HepG2 (cell line): ENCODE measurements around the gene GNG7. TPM values are rescaled to one million over a fixed set of nuclear protein-coding genes. Genes with fewer than 3 reads are reported as not detected.

ENCODE experiments used
- ARHGAP35 ChIP-seq: sonication (generic); formaldehyde crosslinking; IDR thresholded peaks from 2 replicates; pipeline ENCODE4 v1.9.0; 2022; ENCODE audit warnings: mild to moderate bottlenecking, inconsistent platforms, moderate library complexity, missing genetic modification reagents, borderline replicate concordance
- CCDC6 ChIP-seq: sonication (generic); formaldehyde crosslinking; IDR thresholded peaks from 2 replicates; pipeline ENCODE4 v1.8.1; 2022; ENCODE audit warnings: mild to moderate bottlenecking, missing genetic modification reagents, moderate library complexity
- DNMT1 ChIP-seq: sonication (generic); formaldehyde crosslinking; IDR thresholded peaks from 2 replicates; pipeline ENCODE4 v1.5.1; 2020; ENCODE audit warnings: mild to moderate bottlenecking, missing genetic modification reagents
- FOXJ3 ChIP-seq: sonication (generic); formaldehyde crosslinking; IDR thresholded peaks from 2 replicates; pipeline ENCODE4 v1.4.0; 2020; ENCODE audit warnings: missing genetic modification reagents, mild to moderate bottlenecking, borderline replicate concordance
- GATA4 ChIP-seq: sonication (generic); IDR thresholded peaks from 2 replicates; pipeline ENCODE4 v1.6.1; 2016; ENCODE audit warnings: antibody characterized with exemption, low read depth, borderline replicate concordance
- KDM1A ChIP-seq: IDR thresholded peaks from 2 replicates; pipeline ENCODE4 v1.6.1; 2016; ENCODE audit warnings: missing compliant biosample characterization
- MIER2 ChIP-seq: IDR thresholded peaks from 2 replicates; pipeline ENCODE4 v1.6.1; 2016; ENCODE audit warnings: missing biosample characterization, missing genetic modification reagents
- NBN ChIP-seq: fragments of 450-650 bp; conservative IDR thresholded peaks from 2 replicates; pipeline ENCODE4 v1.6.1; 2017
- NRL ChIP-seq: sonication (generic); formaldehyde crosslinking; IDR thresholded peaks from 2 replicates; pipeline ENCODE4 v1.5.0; 2020; ENCODE audit warnings: missing genetic modification reagents, mild to moderate bottlenecking, moderate library complexity, borderline replicate concordance
- THAP7 ChIP-seq: sonication (generic); formaldehyde crosslinking; IDR thresholded peaks from 2 replicates; pipeline ENCODE4 v1.8.1; 2023; ENCODE audit warnings: mild to moderate bottlenecking, missing genetic modification reagents
- ZFAT ChIP-seq: sonication (generic); formaldehyde crosslinking; conservative IDR thresholded peaks from 2 replicates; pipeline ENCODE4 v1.8.1; 2023; ENCODE audit warnings: missing genetic modification reagents, inconsistent platforms
- ZNF451 ChIP-seq: sonication (generic); formaldehyde crosslinking; IDR thresholded peaks from 2 replicates; pipeline ENCODE4 v1.5.0; 2020; ENCODE audit warnings: mild to moderate bottlenecking, missing genetic modification reagents
- ZNF557 ChIP-seq: sonication (generic); formaldehyde crosslinking; IDR thresholded peaks from 2 replicates; pipeline ENCODE4 v1.4.0; 2020; ENCODE audit warnings: missing genetic modification reagents
- ZNF558 ChIP-seq: sonication (generic); formaldehyde crosslinking; IDR thresholded peaks from 2 replicates; pipeline ENCODE4 v1.9.0; 2022; ENCODE audit warnings: mild to moderate bottlenecking, missing genetic modification reagents, borderline replicate concordance
- ZNF775 ChIP-seq: sonication (generic); formaldehyde crosslinking; IDR thresholded peaks from 2 replicates; pipeline ENCODE4 v1.4.0; 2020; ENCODE audit warnings: missing genetic modification reagents, mild to moderate bottlenecking, moderate library complexity, borderline replicate concordance
- polyA plus RNA-seq, 8 experiments: library from polyadenylated mRNA; depleted of rRNA in 3 of 8; stranded (reverse) in 7 of 8; unstranded in 1 of 8; fragments of >200 nt; fragmentation: Illumina TruSeq in 4 of 8; extraction: Trizol in 4 of 8; gene quantifications; 2 replicates each; pipeline versions ENCODE4 v1.2.1 to v1.2.3, GENCODE V29; 2011 to 2016; ENCODE audit warnings: low read depth in 4 of 8, missing spikeins in 1 of 8, mixed read lengths in 1 of 8; ENCODE audit not compliant: insufficient read depth in 1 of 8
- total RNA-seq, 5 experiments: library from RNA; depleted of rRNA; stranded (reverse); fragments of >200 nt; fragmentation: Illumina TruSeq; extraction: Trizol; gene quantifications; 2 replicates each; pipeline ENCODE4 v1.2.3, GENCODE V29; 2016; ENCODE audit warnings: low read depth in 1 of 5
- TF ChIP-seq, protein P1 (sequence below): sonication (generic); formaldehyde crosslinking; IDR thresholded peaks from 2 replicates; pipeline ENCODE4 v1.9.0; 2021; ENCODE audit warnings: missing genetic modification reagents, borderline replicate concordance
- TF ChIP-seq, protein P2 (sequence below): sonication (generic); formaldehyde crosslinking; IDR thresholded peaks from 2 replicates; pipeline ENCODE4; 2020; ENCODE audit warnings: missing genetic modification reagents, mild to moderate bottlenecking, borderline replicate concordance

Gene GNG7
- total and polyA plus RNA-seq, 2 of the 13 experiments (the other 11 are each of a cell fraction or from before 2014, with no cell fraction given): 1.4 to 3.3 TPM

DNA sequence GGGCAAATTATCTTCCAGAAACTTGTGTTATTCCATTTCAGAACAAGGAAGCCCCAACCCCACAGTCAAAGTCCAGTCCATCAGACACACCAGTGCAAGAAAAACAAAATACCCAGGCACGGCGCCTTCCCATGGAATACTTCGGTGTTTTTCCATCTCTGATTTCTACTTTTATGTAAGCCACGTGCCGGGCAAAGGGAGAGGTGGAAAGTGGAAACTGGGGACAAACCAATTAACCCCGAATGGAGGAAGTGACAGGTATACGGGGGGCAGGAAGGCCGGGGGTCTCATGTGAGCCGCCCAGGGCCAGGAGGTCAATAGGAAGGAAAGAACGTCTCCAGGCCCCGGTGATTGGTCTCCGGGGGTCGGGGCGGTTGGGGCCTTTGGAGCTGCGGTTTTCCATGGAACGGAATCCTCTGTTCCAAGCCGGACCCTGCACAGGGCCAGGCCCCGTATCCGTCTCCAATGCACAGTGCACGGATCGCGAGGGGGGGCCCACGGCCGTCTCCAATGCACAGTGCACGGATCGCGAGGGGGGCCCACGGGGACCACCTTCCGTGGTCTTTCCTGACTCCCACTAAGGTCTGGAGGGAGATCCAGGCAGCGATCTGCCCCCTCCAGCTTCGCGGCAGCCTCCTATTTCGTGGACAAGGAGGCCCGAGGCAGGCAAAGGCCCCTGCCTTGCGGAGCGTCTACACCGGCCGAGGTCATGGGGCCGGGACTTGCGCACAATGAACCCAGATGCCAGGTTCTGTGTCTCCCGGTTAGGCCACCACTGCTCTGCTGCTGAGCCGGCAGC, 146.9 kb downstream of the GNG7 start (continued):
- TF ChIP-seq, protein P1, sequence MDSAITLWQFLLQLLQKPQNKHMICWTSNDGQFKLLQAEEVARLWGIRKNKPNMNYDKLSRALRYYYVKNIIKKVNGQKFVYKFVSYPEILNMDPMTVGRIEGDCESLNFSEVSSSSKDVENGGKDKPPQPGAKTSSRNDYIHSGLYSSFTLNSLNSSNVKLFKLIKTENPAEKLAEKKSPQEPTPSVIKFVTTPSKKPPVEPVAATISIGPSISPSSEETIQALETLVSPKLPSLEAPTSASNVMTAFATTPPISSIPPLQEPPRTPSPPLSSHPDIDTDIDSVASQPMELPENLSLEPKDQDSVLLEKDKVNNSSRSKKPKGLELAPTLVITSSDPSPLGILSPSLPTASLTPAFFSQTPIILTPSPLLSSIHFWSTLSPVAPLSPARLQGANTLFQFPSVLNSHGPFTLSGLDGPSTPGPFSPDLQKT: no peak
- TF ChIP-seq MIER2: no peak
- no peak for TF ChIP-seq CCDC6 (CRISPR knock-in tag)
- no peak for TF ChIP-seq ARHGAP35 (CRISPR knock-in tag)
- TF ChIP-seq, protein P2, sequence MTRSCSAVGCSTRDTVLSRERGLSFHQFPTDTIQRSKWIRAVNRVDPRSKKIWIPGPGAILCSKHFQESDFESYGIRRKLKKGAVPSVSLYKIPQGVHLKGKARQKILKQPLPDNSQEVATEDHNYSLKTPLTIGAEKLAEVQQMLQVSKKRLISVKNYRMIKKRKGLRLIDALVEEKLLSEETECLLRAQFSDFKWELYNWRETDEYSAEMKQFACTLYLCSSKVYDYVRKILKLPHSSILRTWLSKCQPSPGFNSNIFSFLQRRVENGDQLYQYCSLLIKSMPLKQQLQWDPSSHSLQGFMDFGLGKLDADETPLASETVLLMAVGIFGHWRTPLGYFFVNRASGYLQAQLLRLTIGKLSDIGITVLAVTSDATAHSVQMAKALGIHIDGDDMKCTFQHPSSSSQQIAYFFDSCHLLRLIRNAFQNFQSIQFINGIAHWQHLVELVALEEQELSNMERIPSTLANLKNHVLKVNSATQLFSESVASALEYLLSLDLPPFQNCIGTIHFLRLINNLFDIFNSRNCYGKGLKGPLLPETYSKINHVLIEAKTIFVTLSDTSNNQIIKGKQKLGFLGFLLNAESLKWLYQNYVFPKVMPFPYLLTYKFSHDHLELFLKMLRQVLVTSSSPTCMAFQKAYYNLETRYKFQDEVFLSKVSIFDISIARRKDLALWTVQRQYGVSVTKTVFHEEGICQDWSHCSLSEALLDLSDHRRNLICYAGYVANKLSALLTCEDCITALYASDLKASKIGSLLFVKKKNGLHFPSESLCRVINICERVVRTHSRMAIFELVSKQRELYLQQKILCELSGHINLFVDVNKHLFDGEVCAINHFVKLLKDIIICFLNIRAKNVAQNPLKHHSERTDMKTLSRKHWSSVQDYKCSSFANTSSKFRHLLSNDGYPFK: no peak
- no peak for TF ChIP-seq ZFAT (CRISPR knock-in tag)
- no peak for TF ChIP-seq GATA4
- no peak for TF ChIP-seq ZNF451 (CRISPR knock-in tag)
- no peak for TF ChIP-seq FOXJ3
- no peak for TF ChIP-seq NRL
- no peak for TF ChIP-seq THAP7
- TF ChIP-seq DNMT1 (CRISPR knock-in tag): no peak
- no peak for TF ChIP-seq ZNF557 (CRISPR knock-in tag)
- TF ChIP-seq KDM1A (CRISPR knock-in tag): no peak
- TF ChIP-seq NBN: no peak
- TF ChIP-seq ZNF558 (CRISPR knock-in tag): 0 out of 2 replicates have a peak, but pooled peaks have one; percentile 53
- TF ChIP-seq ZNF775 (CRISPR knock-in tag): no peak
